HG03135 (cell line): ENCODE data around the gene IMPG1.
"Not testable (repeated sequence)": the region's sequence is repeated elsewhere in the genome, so short reads cannot be mapped to it uniquely, and the experiment has no call there.

Source experiments
- ATAC-seq: cut with Tn5 transposase; IDR thresholded peaks from one replicate; pipeline ENCODE4 v1.9.1; 2021; ENCODE audit warnings: mild to moderate bottlenecking, moderate library complexity; ENCODE audit not compliant: unreplicated experiment

IMPG1 gene

GRCh38 chr6:75947935-75948334 is 124.5 kb downstream of the IMPG1 start:
- no peak for ATAC-seq

- ATAC-seq = no peak
Measured at GRCh38 chr6:75946146-75946831, 126.2 kb downstream of the IMPG1 start.

- ATAC-seq = no peak
Measured at GRCh38 chr6:75943381-75943780, 129.1 kb downstream of the IMPG1 start.

GRCh38 chr6:75941509-75941908 is 131.0 kb downstream of the IMPG1 start:
- no peak for ATAC-seq

GRCh38 chr6:75940564-75940963 is 131.9 kb downstream of the IMPG1 start:
- no peak for ATAC-seq

GRCh38 chr6:75937846-75938245 is 134.6 kb downstream of the IMPG1 start:
- no peak for ATAC-seq

GRCh38 chr6:75936682-75937081 is 135.8 kb downstream of the IMPG1 start:
- ATAC-seq = no peak

- ATAC-seq = peak; percentile 10
Measured at GRCh38 chr6:75935473-75935793, 137.0 kb downstream of the IMPG1 start.

GRCh38 chr6:75934643-75935472 is 137.6 kb downstream of the IMPG1 start:
- ATAC-seq = peak; percentile 69

- no peak for ATAC-seq
Measured at GRCh38 chr6:75933387-75933975, 139.0 kb downstream of the IMPG1 start.

- ATAC-seq = no peak
Measured at GRCh38 chr6:75932067-75932466, 140.4 kb downstream of the IMPG1 start.

GRCh38 chr6:75931011-75931680 is 141.3 kb downstream of the IMPG1 start:
- ATAC-seq = no peak

- no peak for ATAC-seq
Measured at GRCh38 chr6:75926293-75927168, 145.9 kb downstream of the IMPG1 start.

- no peak for ATAC-seq
Measured at GRCh38 chr6:75922226-75922625, 150.2 kb downstream of the IMPG1 start.

GRCh38 chr6:75913040-75913439 is 159.4 kb downstream of the IMPG1 start:
- no peak for ATAC-seq

GRCh38 chr6:75907444-75907843 is 165.0 kb downstream of the IMPG1 start:
- ATAC-seq = no peak

- no peak for ATAC-seq
Measured at GRCh38 chr6:75906871-75907270, 165.6 kb downstream of the IMPG1 start.

- not testable (repeated sequence) for ATAC-seq
Measured at GRCh38 chr6:75905129-75905528, 167.3 kb downstream of the IMPG1 start.

GRCh38 chr6:75900216-75900615 is 172.2 kb downstream of the IMPG1 start:
- ATAC-seq = not testable (repeated sequence)

- ATAC-seq = no peak
Measured at GRCh38 chr6:75896526-75896925, 175.9 kb downstream of the IMPG1 start.

- ATAC-seq = no peak
Measured at GRCh38 chr6:75893776-75894152, 178.7 kb downstream of the IMPG1 start.
